Upper lobe of right lung (tissue), 1 donor: ENCODE results near the gene MDN1. TPM values are rescaled to one million over a fixed set of nuclear protein-coding genes. Genes with fewer than 3 reads are reported as not detected.
"Not testable (repeated sequence)": the region's sequence is repeated elsewhere in the genome, so short reads cannot be mapped to it uniquely, and the experiment has no call there.

Experiments
- ATAC-seq: fragments of 200-7000 bp; cut with Tn5 transposase; one replicate; pipeline ENCODE4 v1.9.1; 2020; ENCODE audit warnings: mild to moderate bottlenecking, moderate library complexity
- DNase-seq: peaks from one replicate; pipeline ENCODE4 v3.0.0-alpha.2; 2020
- H3K27ac ChIP-seq: fragments of 200-600 bp; one replicate; pipeline ENCODE4 v1.8.0; 2022
- H3K27me3 ChIP-seq: fragments of 200-600 bp; one replicate; pipeline ENCODE4 v1.8.0; 2022; ENCODE audit warnings: mild to moderate bottlenecking
- H3K36me3 ChIP-seq: fragments of 200-600 bp; one replicate; pipeline ENCODE4 v1.8.0; 2022
- H3K4me1 ChIP-seq: fragments of 200-600 bp; one replicate; pipeline ENCODE4 v1.8.0; 2022
- H3K4me3 ChIP-seq: fragments of 200-600 bp; one replicate; pipeline ENCODE4 v1.8.0; 2022; ENCODE audit warnings: mild to moderate bottlenecking
- H3K9me3 ChIP-seq: fragments of 200-600 bp; one replicate; pipeline ENCODE4 v1.8.0; 2022
- intact Hi-C: fragments of 100-400 bp; cut with DNase I; formaldehyde crosslinking; loops from one replicate; pipeline ENCODE4 v1.11.0; 2022
- total RNA-seq: library from RNA; stranded (reverse); fragmentation: NEBNext Ultra II Directional; extraction: Animal tissue kit (Norgen Biotek cat#: 25700); gene quantifications from one replicate; pipeline ENCODE4 v1.2.1, GENCODE V29; 2021
- TF ChIP-seq, protein P1 (sequence below): fragments of 200-600 bp; IDR thresholded peaks from one replicate; pipeline ENCODE4 v1.8.0; 2022; ENCODE audit warnings: antibody characterized with exemption
- donor health status: DM: no; HTN: yes; CAD: no; lungs with severe emphysema.

MDN1 gene
- total RNA-seq, 1 donor from 2014 or later, result 35.1 TPM

- Histone ChIP-seq H3K9me3 (no peaks in the 10 kb centered on the region), H3K4me1 (peaks cover 6% of the 10 kb centered on the region), H3K36me3 (no peaks in the 10 kb centered on the region), H3K27me3 (no peaks in the 10 kb centered on the region), H3K27ac (peak overlapping the region; percentile 63), H3K4me3 (no peak overlapping the region)
- intact Hi-C loops, result no loop called here
- ATAC-seq (peak; percentile 3), DNase-seq (no peak)
- TF ChIP-seq, protein P1, sequence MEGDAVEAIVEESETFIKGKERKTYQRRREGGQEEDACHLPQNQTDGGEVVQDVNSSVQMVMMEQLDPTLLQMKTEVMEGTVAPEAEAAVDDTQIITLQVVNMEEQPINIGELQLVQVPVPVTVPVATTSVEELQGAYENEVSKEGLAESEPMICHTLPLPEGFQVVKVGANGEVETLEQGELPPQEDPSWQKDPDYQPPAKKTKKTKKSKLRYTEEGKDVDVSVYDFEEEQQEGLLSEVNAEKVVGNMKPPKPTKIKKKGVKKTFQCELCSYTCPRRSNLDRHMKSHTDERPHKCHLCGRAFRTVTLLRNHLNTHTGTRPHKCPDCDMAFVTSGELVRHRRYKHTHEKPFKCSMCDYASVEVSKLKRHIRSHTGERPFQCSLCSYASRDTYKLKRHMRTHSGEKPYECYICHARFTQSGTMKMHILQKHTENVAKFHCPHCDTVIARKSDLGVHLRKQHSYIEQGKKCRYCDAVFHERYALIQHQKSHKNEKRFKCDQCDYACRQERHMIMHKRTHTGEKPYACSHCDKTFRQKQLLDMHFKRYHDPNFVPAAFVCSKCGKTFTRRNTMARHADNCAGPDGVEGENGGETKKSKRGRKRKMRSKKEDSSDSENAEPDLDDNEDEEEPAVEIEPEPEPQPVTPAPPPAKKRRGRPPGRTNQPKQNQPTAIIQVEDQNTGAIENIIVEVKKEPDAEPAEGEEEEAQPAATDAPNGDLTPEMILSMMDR, result no peak
These were observed 6.5 kb upstream of the MDN1 start for GRCh38 chr6:89826029-89826528.

DNA sequence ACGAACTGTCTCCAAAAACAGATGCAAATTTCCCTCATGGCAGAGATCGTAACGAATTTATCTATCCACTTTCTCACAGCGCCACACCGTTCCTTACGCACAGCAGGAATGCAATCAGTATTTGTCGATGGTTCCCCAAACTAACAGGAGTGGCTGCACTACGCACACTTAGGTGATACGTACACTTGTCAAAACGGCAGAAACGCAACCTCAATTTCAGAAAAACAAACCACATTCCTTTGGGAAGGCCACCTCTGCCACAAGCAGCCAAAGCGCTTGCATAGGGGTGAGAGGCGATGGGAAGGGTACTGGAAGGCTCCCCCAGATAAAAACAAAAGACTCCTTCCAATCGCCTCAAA, 638 bp downstream of the MDN1 start:
- H3K27me3 ChIP-seq, result no peaks in the 10 kb centered on the region
- TF ChIP-seq, protein P1, result no peak
- H3K4me1 ChIP-seq, result peaks cover 12% of the 10 kb centered on the region
- ATAC-seq, result peak; percentile 40
- no peaks in the 10 kb centered on the region for H3K36me3 ChIP-seq
- H3K9me3 ChIP-seq, result no peaks in the 10 kb centered on the region
- H3K27ac ChIP-seq, result peak overlapping the region; percentile 90
- intact Hi-C loops, result no loop called here
- no peak for DNase-seq
- peak overlapping the region; percentile 70 for H3K4me3 ChIP-seq

- no peak for DNase-seq
- intact Hi-C loops, result no loop called here
- no peak overlapping the region for H3K27ac ChIP-seq
These were observed 2.1 kb downstream of the MDN1 start for GRCh38 chr6:89817481-89817880.

DNA sequence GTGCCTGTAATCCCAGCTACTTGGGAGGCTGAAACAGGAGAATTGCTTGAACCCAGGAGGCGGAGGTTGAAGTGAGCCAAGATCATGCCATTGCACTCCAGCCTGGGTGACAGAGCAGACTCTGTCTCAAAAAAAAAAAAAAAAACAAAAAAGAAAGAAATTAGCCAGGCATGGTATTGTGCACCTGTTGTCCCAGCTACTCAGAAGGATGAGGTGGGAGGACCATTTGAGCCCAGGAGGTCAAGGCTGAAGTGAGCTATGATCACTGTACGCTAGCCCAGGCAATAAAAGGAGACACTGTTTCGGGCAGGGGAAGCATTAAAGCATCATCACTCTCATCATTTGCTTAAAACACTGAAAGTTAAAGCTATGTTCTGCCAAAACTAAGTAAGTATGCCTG, 6.2 kb downstream of the MDN1 start:
- ATAC-seq, H3K36me3 ChIP-seq, intact Hi-C loops, H3K27ac ChIP-seq, DNase-seq, H3K4me3 ChIP-seq, H3K9me3 ChIP-seq, H3K27me3 ChIP-seq: not testable (repeated sequence)
- H3K4me1 ChIP-seq, result peaks cover 11% of the 10 kb centered on the region

More at GRCh38 chr6:89817481-89817880, 2.1 kb downstream of the MDN1 start:
- Histone ChIP-seq H3K9me3 (no peaks in the 10 kb centered on the region), H3K36me3 (no peaks in the 10 kb centered on the region), H3K4me1 (peaks cover 12% of the 10 kb centered on the region), H3K4me3 (no peak overlapping the region), H3K27me3 (no peaks in the 10 kb centered on the region)
- TF ChIP-seq, protein P1, result no peak
- ATAC-seq, result no peak

DNA sequence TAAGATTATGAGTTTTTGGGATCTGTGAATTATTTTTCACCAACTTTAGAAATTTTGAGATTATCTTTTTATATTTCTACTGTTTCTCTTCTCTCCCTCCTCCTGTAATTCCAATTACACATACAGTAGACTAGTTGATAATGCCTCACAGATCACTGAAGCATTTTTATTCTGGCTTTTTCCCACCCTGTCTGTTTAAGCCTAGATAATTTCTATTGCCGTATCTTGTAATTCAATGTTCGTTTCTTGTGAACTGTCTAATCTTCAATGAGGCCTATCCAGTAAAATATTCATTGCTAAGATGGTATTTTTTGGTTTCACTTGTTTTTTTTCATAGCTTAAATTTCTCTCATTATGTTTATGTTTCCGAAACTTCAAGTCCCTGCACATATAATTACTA, 12.0 kb downstream of the MDN1 start:
- ATAC-seq (no peak), DNase-seq (no peak)
- Histone ChIP-seq H3K27ac (no peak overlapping the region), H3K4me1 (no peaks in the 10 kb centered on the region), H3K27me3 (no peaks in the 10 kb centered on the region), H3K4me3 (no peak overlapping the region), H3K9me3 (no peaks in the 10 kb centered on the region), H3K36me3 (no peaks in the 10 kb centered on the region)
- TF ChIP-seq, protein P1, result no peak
- intact Hi-C loops, result no loop called here

- Histone ChIP-seq H3K36me3 (no peaks in the 10 kb centered on the region), H3K4me1 (no peaks in the 10 kb centered on the region), H3K27me3 (no peaks in the 10 kb centered on the region), H3K27ac (no peak overlapping the region), H3K4me3 (no peak overlapping the region), H3K9me3 (no peaks in the 10 kb centered on the region)
- no peak for ATAC-seq
- DNase-seq, result no peak
- TF ChIP-seq, protein P1, result no peak
- intact Hi-C loops, result no loop called here
These were observed 13.7 kb downstream of the MDN1 start for GRCh38 chr6:89805814-89806371.
